ENCODE results near the gene GORASP2.

The GORASP2 gene

DNA sequence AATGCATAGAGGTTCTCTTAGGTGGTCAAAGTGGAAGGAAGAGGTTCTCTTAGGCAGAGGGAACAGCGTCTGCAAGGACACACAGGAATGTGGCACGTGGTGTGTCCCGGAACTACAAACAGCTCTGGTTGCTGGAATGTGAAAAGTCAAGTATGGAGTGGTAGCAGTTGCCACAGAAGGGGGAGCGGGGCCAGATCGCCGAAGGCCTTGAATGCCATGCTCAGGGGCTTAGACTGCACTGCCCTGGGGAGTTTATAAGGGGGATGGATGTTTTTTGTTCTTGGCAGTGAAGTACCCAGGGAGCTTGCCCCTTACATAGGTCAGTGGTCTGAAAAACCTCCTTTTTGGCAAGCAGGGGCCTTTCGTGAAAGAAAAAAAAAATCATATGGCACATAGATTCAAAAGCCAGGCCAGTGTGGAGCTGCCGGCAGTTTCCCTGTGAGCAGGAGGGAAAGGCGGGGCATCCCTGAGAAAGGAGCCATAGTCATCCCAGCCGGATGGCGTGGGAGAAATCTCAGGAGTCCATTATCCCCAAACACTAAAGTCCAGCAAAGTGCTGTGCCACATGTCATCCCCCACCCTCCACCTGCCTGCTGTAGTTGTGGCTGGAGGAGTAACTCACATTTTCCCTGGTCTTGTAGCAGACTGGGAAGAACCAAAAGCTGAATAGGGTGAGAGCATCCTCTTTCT is 45.4 kb downstream of the GORASP2 start (continued):
- TF ChIP-seq, protein P1, sequence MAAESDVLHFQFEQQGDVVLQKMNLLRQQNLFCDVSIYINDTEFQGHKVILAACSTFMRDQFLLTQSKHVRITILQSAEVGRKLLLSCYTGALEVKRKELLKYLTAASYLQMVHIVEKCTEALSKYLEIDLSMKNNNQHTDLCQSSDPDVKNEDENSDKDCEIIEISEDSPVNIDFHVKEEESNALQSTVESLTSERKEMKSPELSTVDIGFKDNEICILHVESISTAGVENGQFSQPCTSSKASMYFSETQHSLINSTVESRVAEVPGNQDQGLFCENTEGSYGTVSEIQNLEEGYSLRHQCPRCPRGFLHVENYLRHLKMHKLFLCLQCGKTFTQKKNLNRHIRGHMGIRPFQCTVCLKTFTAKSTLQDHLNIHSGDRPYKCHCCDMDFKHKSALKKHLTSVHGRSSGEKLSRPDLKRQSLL (tag by site-specific recombination; IDR thresholded peaks at IDR 0.05), result no peak

DNA sequence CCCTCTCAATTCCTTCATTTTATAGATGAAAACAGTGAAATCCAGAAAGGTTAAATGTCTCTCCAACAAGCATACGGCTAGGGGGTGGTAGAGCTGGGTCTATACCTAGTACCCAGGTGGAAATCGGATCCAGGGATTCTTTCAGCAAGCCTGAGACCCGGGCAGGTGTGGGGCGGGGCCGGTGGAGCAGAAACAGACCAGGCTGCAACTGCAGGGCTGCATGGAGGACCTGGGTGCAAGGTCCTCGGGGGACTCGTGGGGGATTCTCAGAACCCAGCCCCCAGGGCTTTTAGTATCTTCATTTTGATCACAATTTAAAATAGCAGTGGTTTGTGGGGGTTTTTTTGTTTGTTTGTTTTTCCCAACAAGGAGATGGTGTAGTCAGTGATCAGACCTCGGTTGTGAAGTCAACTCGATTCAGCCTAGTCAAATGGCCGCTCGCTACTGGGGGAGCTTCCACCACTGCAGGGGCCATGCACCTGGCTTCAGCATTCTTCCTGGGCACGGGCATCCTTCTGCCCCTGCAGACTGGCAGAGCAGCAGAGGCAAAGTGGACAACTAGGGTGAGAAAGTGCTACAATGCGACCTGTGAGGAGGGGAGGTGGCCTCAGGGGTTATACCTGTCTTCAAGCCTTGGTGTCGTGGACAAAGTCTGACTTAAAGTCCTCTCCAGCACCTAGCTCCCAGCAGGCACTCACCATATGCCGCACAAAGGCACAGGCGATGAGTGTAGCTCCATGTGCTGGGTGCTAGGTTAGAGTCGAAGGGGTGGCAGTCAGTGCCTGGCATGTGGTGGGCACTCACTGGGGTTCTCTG is 46.3 kb downstream of the GORASP2 start:
- POLR2A ChIA-PET, result interaction anchor here (0.6 kb wide), 1 partner anchor 98 kb away, joined by 3 read pairs; no protein-coding TSS in a partner anchor
- no peak for TF ChIP-seq ZNF169 (tag by site-specific recombination; IDR thresholded peaks at IDR 0.05)
- TF ChIP-seq PRDM1 (tag by site-specific recombination; IDR thresholded peaks at IDR 0.05), result no peak
- TF ChIP-seq ZNF768 (tag by site-specific recombination; IDR thresholded peaks at IDR 0.05), result no peak
- TF ChIP-seq ZNF837 (tag by site-specific recombination; IDR thresholded peaks at IDR 0.05), result no peak
- TF ChIP-seq ZNF600 (tag by site-specific recombination; IDR thresholded peaks at IDR 0.05), result no peak
- no peak for TF ChIP-seq REPIN1 (tag by site-specific recombination; IDR thresholded peaks at IDR 0.05; ENCODE audit: low read depth)
- TF ChIP-seq, protein P2, sequence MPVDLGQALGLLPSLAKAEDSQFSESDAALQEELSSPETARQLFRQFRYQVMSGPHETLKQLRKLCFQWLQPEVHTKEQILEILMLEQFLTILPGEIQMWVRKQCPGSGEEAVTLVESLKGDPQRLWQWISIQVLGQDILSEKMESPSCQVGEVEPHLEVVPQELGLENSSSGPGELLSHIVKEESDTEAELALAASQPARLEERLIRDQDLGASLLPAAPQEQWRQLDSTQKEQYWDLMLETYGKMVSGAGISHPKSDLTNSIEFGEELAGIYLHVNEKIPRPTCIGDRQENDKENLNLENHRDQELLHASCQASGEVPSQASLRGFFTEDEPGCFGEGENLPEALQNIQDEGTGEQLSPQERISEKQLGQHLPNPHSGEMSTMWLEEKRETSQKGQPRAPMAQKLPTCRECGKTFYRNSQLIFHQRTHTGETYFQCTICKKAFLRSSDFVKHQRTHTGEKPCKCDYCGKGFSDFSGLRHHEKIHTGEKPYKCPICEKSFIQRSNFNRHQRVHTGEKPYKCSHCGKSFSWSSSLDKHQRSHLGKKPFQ (tag by site-specific recombination; IDR thresholded peaks at IDR 0.05), result no peak
- no peak for TF ChIP-seq ZNF48 (tag by site-specific recombination; IDR thresholded peaks at IDR 0.05)
- TF ChIP-seq FEZF1 (tag by site-specific recombination; IDR thresholded peaks at IDR 0.05), result no peak
- H3K27ac ChIP-seq (ENCODE audit: extremely low read depth, low read depth, low read length), result no peak overlapping the region
- H3K4me1 ChIP-seq (ENCODE audit: control insufficient read depth, insufficient read depth, low read length), result no peaks in the 10 kb centered on the region; the same call in 1 of the 2 replicates
- no peak overlapping the region for H3K4me3 ChIP-seq (ENCODE audit: low read depth, low read length)
- CTCF ChIA-PET, result interaction anchor here (0.6 to 1.9 kb wide), 5 partner anchors 21 to 1138 kb away, joined by 3 to 15 read pairs (median 3); no protein-coding TSS in a partner anchor
- H3K36me3 ChIP-seq (ENCODE audit: control insufficient read depth in 2 of 2, insufficient read depth in 1 of 2, low read length in 2 of 2), result no peaks in the 10 kb centered on the region
- no peaks in the 10 kb centered on the region for H3K9me3 ChIP-seq (ENCODE audit: control insufficient read depth, insufficient read depth, low read depth, low read length)

DNA sequence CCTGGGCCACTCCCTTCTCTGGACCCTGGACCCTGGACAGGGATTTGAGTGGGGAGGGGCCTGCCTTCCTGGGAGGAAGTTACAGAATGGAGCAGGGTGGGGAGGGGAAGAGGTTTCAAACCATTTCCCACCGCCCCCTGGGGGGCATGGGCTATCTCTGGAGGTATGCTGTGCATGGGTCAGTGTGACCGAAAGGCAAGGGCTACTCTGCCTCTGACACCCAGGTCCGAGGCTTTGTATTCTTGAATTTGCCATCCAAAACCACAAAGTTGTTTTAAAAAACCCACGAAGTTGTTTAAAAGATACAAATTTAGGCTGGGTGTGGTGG is 46.9 kb downstream of the GORASP2 start:
- H3K9me3 ChIP-seq (ENCODE audit: control insufficient read depth, insufficient read depth, low read depth, low read length), result no peaks in the 10 kb centered on the region
- H3K4me1 ChIP-seq (ENCODE audit: control insufficient read depth, insufficient read depth, low read length), result no peaks in the 10 kb centered on the region; the same call in 1 of the 2 replicates
- H3K27ac ChIP-seq (ENCODE audit: extremely low read depth, low read depth, low read length), result no peak overlapping the region
- no peaks in the 10 kb centered on the region for H3K36me3 ChIP-seq (ENCODE audit: control insufficient read depth in 2 of 2, insufficient read depth in 1 of 2, low read length in 2 of 2)
- ChIA-PET CTCF (interaction anchor here (1.9 kb wide), 1 partner anchor 111 kb away, joined by 15 read pairs; no protein-coding TSS in a partner anchor), POLR2A (no interaction called here)
- no peak overlapping the region for H3K4me3 ChIP-seq (ENCODE audit: low read depth, low read length)
- no peak for TF ChIP-seq ZNF221 (tag by site-specific recombination; IDR thresholded peaks at IDR 0.05; ENCODE audit: borderline replicate concordance)
- TF ChIP-seq, protein P3, sequence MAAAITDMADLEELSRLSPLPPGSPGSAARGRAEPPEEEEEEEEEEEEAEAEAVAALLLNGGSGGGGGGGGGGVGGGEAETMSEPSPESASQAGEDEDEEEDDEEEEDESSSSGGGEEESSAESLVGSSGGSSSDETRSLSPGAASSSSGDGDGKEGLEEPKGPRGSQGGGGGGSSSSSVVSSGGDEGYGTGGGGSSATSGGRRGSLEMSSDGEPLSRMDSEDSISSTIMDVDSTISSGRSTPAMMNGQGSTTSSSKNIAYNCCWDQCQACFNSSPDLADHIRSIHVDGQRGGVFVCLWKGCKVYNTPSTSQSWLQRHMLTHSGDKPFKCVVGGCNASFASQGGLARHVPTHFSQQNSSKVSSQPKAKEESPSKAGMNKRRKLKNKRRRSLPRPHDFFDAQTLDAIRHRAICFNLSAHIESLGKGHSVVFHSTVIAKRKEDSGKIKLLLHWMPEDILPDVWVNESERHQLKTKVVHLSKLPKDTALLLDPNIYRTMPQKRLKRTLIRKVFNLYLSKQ (tag by site-specific recombination; IDR thresholded peaks at IDR 0.05; ENCODE audit: borderline replicate concordance), result no peak
- TF ChIP-seq ZBTB8A (tag by site-specific recombination; IDR thresholded peaks at IDR 0.05), result no peak
- no peak for TF ChIP-seq ZNF701 (tag by site-specific recombination; IDR thresholded peaks at IDR 0.05)
- TF ChIP-seq ZNF529 (tag by site-specific recombination; IDR thresholded peaks at IDR 0.05; ENCODE audit: insufficient replicate concordance), result no peak
- no peak for TF ChIP-seq ZNF596 (tag by site-specific recombination; IDR thresholded peaks at IDR 0.05)
- no peak for TF ChIP-seq ZNF155 (tag by site-specific recombination; IDR thresholded peaks at IDR 0.05)
- no peak for TF ChIP-seq ZNF837 (tag by site-specific recombination; IDR thresholded peaks at IDR 0.05)
- TF ChIP-seq, protein P4, sequence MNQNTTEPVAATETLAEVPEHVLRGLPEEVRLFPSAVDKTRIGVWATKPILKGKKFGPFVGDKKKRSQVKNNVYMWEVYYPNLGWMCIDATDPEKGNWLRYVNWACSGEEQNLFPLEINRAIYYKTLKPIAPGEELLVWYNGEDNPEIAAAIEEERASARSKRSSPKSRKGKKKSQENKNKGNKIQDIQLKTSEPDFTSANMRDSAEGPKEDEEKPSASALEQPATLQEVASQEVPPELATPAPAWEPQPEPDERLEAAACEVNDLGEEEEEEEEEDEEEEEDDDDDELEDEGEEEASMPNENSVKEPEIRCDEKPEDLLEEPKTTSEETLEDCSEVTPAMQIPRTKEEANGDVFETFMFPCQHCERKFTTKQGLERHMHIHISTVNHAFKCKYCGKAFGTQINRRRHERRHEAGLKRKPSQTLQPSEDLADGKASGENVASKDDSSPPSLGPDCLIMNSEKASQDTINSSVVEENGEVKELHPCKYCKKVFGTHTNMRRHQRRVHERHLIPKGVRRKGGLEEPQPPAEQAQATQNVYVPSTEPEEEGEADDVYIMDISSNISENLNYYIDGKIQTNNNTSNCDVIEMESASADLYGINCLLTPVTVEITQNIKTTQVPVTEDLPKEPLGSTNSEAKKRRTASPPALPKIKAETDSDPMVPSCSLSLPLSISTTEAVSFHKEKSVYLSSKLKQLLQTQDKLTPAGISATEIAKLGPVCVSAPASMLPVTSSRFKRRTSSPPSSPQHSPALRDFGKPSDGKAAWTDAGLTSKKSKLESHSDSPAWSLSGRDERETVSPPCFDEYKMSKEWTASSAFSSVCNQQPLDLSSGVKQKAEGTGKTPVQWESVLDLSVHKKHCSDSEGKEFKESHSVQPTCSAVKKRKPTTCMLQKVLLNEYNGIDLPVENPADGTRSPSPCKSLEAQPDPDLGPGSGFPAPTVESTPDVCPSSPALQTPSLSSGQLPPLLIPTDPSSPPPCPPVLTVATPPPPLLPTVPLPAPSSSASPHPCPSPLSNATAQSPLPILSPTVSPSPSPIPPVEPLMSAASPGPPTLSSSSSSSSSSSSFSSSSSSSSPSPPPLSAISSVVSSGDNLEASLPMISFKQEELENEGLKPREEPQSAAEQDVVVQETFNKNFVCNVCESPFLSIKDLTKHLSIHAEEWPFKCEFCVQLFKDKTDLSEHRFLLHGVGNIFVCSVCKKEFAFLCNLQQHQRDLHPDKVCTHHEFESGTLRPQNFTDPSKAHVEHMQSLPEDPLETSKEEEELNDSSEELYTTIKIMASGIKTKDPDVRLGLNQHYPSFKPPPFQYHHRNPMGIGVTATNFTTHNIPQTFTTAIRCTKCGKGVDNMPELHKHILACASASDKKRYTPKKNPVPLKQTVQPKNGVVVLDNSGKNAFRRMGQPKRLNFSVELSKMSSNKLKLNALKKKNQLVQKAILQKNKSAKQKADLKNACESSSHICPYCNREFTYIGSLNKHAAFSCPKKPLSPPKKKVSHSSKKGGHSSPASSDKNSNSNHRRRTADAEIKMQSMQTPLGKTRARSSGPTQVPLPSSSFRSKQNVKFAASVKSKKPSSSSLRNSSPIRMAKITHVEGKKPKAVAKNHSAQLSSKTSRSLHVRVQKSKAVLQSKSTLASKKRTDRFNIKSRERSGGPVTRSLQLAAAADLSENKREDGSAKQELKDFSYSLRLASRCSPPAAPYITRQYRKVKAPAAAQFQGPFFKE (tag by site-specific recombination; IDR thresholded peaks at IDR 0.05; ENCODE audit: borderline replicate concordance), result no peak
- no peak for TF ChIP-seq GFI1B (tag by site-specific recombination; IDR thresholded peaks at IDR 0.05)
- TF ChIP-seq ZNF660 (tag by site-specific recombination; IDR thresholded peaks at IDR 0.05), result no peak
- TF ChIP-seq ZNF544 (tag by site-specific recombination; IDR thresholded peaks at IDR 0.05), result no peak
- no peak for TF ChIP-seq KLF10 (tag by site-specific recombination; IDR thresholded peaks at IDR 0.05)
